GM12878 (cell line): ENCODE results near the gene ZBTB48. TPM values are rescaled to one million over a fixed set of nuclear protein-coding genes. Genes with fewer than 3 reads are reported as not detected.

Experiments used
- ATAC-seq: fragments of 200-7000 bp; cut with Tn5 transposase; 3 replicates; pipeline ENCODE4 v1.9.1; 2020; ENCODE audit warnings: mild to moderate bottlenecking, moderate library complexity
- BruUV-seq: library from RNA; stranded (reverse); fragments of 400-500 nt; replicated peaks from 2 replicates; lab custom pipeline; 2021; lab: Mats Ljungman, UMichigan
- CTCF ChIA-PET: fragments of 300-600 bp; sonication (Branson Sonifier 250); formaldehyde crosslinking; extraction: SDS; loops from one replicate; lab custom pipeline; 2021; ENCODE audit warnings: inconsistent platforms; lab: Yijun Ruan, JAX
- POLR2A ChIA-PET: fragments of 350-600 bp; formaldehyde crosslinking; extraction: SDS; loops from one replicate; lab custom pipeline; 2021; ENCODE audit warnings: inconsistent platforms; lab: Charles Lee
- RAD21 ChIA-PET: fragments of 300-600 bp; sonication (Branson Sonifier 250); formaldehyde crosslinking; loops from one replicate; lab custom pipeline; 2023; ENCODE audit warnings: antibody characterized with exemption; ENCODE audit not compliant: unreplicated experiment; lab: Charles Lee
- SMC1A ChIA-PET: fragments of 300-600 bp; sonication (Branson Sonifier 250); formaldehyde crosslinking; loops from one replicate; lab custom pipeline; 2023; ENCODE audit not compliant: unreplicated experiment, uncharacterized antibody; lab: Charles Lee
- DNase-seq: peaks from one replicate; pipeline ENCODE4 v3.0.0-alpha.2; 2011; ENCODE audit warnings: low read depth, low spot score
- FAIRE-seq: peaks from 3 replicates; lab custom pipeline; 2011; peaks lifted over from hg19 to GRCh38; lab: Jason Lieb, UNC
- H2AFZ ChIP-seq: 2 replicates; pipeline ENCODE4 v1.6.0; 2011; ENCODE audit warnings: low read depth, low read length, control low read depth; ENCODE audit not compliant: control insufficient read depth
- H3K27ac ChIP-seq: 2 replicates; pipeline ENCODE4 v1.5.1; 2011; ENCODE audit warnings: control low read depth; ENCODE audit not compliant: control insufficient read depth, insufficient read depth
- H3K27me3 ChIP-seq, 2 experiments: replicated peaks in 1 of 2; 2 replicates each; pipeline versions ENCODE4 v1.6.0 to v1.6.1; 2011; ENCODE audit warnings: low read length in 1 of 2; ENCODE audit not compliant: control insufficient read depth in 2 of 2, insufficient read depth in 2 of 2
- H3K36me3 ChIP-seq, 2 experiments: 2 replicates each; pipeline ENCODE4 v1.5.1; 2011; ENCODE audit warnings: low read length in 1 of 2; ENCODE audit not compliant: control insufficient read depth in 2 of 2, insufficient read depth in 2 of 2
- H3K4me1 ChIP-seq: 2 replicates; pipeline ENCODE4 v1.6.1; 2011; ENCODE audit warnings: mild to moderate bottlenecking, low read length, moderate library complexity, mixed read lengths; ENCODE audit not compliant: control insufficient read depth, insufficient read depth
- H3K4me2 ChIP-seq: 2 replicates; pipeline ENCODE4 v1.6.0; 2011; ENCODE audit warnings: control low read depth; ENCODE audit not compliant: control insufficient read depth, insufficient read depth
- H3K4me3 ChIP-seq: fragments of 200-600 bp; sonication (generic); 2 replicates; pipeline ENCODE4 v1.5.1; 2016
- H3K79me2 ChIP-seq: 2 replicates; pipeline ENCODE4 v1.6.0; 2011; ENCODE audit warnings: low read length; ENCODE audit not compliant: control insufficient read depth, insufficient read depth
- H3K9ac ChIP-seq: 2 replicates; pipeline ENCODE4 v1.8.0; 2011; ENCODE audit warnings: low read length, control low read depth, mixed read lengths; ENCODE audit not compliant: control insufficient read depth, insufficient read depth
- H3K9me3 ChIP-seq: replicated peaks from 3 replicates; pipeline ENCODE4 v1.5.1; 2011; ENCODE audit warnings: mild to moderate bottlenecking, low read length; ENCODE audit not compliant: control insufficient read depth, insufficient read depth
- H4K20me1 ChIP-seq: 2 replicates; pipeline ENCODE4 v1.6.0; 2011; ENCODE audit not compliant: control insufficient read depth, insufficient read depth
- EGR1 ChIP-seq, 2 experiments: IDR thresholded peaks; 1 replicate in 1 of 2; 2 replicates in 1 of 2; pipeline ENCODE4 v1.6.1; 2011 to 2012; ENCODE audit warnings: low read depth in 2 of 2, low read length in 2 of 2, borderline replicate concordance in 1 of 2, mild to moderate bottlenecking in 1 of 2, moderate library complexity in 1 of 2
- GABPA ChIP-seq: IDR thresholded peaks from 2 replicates; pipeline ENCODE4 v1.6.1; 2014; ENCODE audit warnings: antibody characterized with exemption, low read depth, mild to moderate bottlenecking, inconsistent platforms
- IKZF2 ChIP-seq, 2 experiments: fragments of 450-650 bp; IDR thresholded peaks; 2 replicates each; pipeline ENCODE4 v1.6.1; 2017; ENCODE audit warnings: mild to moderate bottlenecking in 2 of 2, moderate library complexity in 2 of 2
- KDM1A ChIP-seq: fragments of 200-600 bp; sonication (generic); IDR thresholded peaks from 2 replicates; pipeline ENCODE4 v1.6.1; 2016; ENCODE audit warnings: borderline replicate concordance
- LARP7 ChIP-seq: fragments of 450-650 bp; IDR thresholded peaks from 2 replicates; pipeline ENCODE4 v1.6.1; 2017; ENCODE audit warnings: mild to moderate bottlenecking
- NBN ChIP-seq: fragments of 450-650 bp; IDR thresholded peaks from 2 replicates; pipeline ENCODE4 v1.6.1; 2016
- NKRF ChIP-seq: fragments of 450-650 bp; conservative IDR thresholded peaks from 2 replicates; pipeline ENCODE4 v1.6.1; 2017; ENCODE audit warnings: mild to moderate bottlenecking, moderate library complexity
- PML ChIP-seq: IDR thresholded peaks from 2 replicates; pipeline ENCODE4 v1.6.1; 2012; ENCODE audit warnings: low read length, inconsistent platforms
- POLR2AphosphoS5 ChIP-seq: IDR thresholded peaks from 2 replicates; pipeline ENCODE4 v1.6.1; 2011; ENCODE audit warnings: mild to moderate bottlenecking, low read length, inconsistent platforms
- RB1 ChIP-seq: fragments of 450-650 bp; formaldehyde crosslinking; IDR thresholded peaks from 2 replicates; pipeline ENCODE4 v1.6.1; 2017; ENCODE audit warnings: mild to moderate bottlenecking, borderline replicate concordance
- SMAD1 ChIP-seq: fragments of 450-650 bp; IDR thresholded peaks from 2 replicates; pipeline ENCODE4 v1.6.1; 2018; ENCODE audit warnings: mild to moderate bottlenecking, low read depth; ENCODE audit not compliant: partially characterized antibody
- WGBS: methylation state at CpG from one replicate; pipeline ENCODE4 v1.1.6; 2016; ENCODE audit warnings: low lambda C conversion rate; ENCODE audit not compliant: insufficient replicate concordance, insufficient coverage; ENCODE audit errors: missing lambda C conversion rate; 5-methylcytosine and 5-hydroxymethylcytosine counted together
- in situ Hi-C: fragments of 300-500 bp; cut with MboI; formaldehyde crosslinking; loops from 9 replicates; pipeline ENCODE4 v1.14.3; 2018; ENCODE audit warnings: mixed read lengths
- intact Hi-C: fragments of 100-400 bp; cut with micrococcal nuclease; formaldehyde crosslinking; loops from one replicate; pipeline ENCODE4 v1.14.2; 2022; ENCODE audit not compliant: unreplicated experiment
- polyA plus RNA-seq, 11 experiments: library from polyadenylated mRNA; depleted of rRNA in 4 of 11; unstranded in 6 of 11; stranded (reverse) in 5 of 11; fragments of >200 nt; fragmentation: Nextera tagmentation in 4 of 11; fragmentation: Illumina TruSeq in 1 of 11; extraction: Ambion mirVana in 4 of 11; extraction: Trizol in 1 of 11; gene quantifications; 1 replicate in 1 of 11; 2 replicates in 10 of 11; pipeline versions ENCODE4 v1.2.1 to v1.2.3, GENCODE V29; 2011 to 2016; ENCODE audit warnings: inconsistent platforms in 2 of 11, missing spikeins in 2 of 11, low read depth in 1 of 11
- total RNA-seq, 4 experiments: library from RNA; depleted of rRNA in 3 of 4; stranded (reverse); fragments of >200 nt in 3 of 4; fragmentation: Illumina TruSeq in 1 of 4; extraction: Trizol in 1 of 4; gene quantifications; 2 replicates each; pipeline versions ENCODE4 v1.2.1 to v1.2.3, GENCODE V29; 2013 to 2021
- TF ChIP-seq, protein P1 (sequence below): fragments of 450-650 bp; formaldehyde crosslinking; IDR thresholded peaks from 2 replicates; pipeline ENCODE4 v1.4.0; 2022; ENCODE audit warnings: mild to moderate bottlenecking, moderate library complexity

ZBTB48 gene
- total and polyA plus RNA-seq, 10 of the 15 experiments (the other 5 are each of a cell fraction or from before 2014, with no cell fraction given): 1.00 to 25.3 (median 16.7) TPM

- no peak overlapping the region for H3K4me2 ChIP-seq
- TF ChIP-seq GABPA (no peak), NKRF (no peak), POLR2AphosphoS5 (no peak), NBN (no peak), LARP7 (no peak), IKZF2 (IDR thresholded peaks at IDR 0.05) (no peak), KDM1A (no peak), SMAD1 (no peak), RB1 (no peak), PML (no peak), EGR1 (IDR thresholded peaks at IDR 0.05; ENCODE audit: borderline replicate concordance in 1 of 2, low read depth in 2 of 2, low read length in 2 of 2) (no peak)
- TF ChIP-seq, protein P1, sequence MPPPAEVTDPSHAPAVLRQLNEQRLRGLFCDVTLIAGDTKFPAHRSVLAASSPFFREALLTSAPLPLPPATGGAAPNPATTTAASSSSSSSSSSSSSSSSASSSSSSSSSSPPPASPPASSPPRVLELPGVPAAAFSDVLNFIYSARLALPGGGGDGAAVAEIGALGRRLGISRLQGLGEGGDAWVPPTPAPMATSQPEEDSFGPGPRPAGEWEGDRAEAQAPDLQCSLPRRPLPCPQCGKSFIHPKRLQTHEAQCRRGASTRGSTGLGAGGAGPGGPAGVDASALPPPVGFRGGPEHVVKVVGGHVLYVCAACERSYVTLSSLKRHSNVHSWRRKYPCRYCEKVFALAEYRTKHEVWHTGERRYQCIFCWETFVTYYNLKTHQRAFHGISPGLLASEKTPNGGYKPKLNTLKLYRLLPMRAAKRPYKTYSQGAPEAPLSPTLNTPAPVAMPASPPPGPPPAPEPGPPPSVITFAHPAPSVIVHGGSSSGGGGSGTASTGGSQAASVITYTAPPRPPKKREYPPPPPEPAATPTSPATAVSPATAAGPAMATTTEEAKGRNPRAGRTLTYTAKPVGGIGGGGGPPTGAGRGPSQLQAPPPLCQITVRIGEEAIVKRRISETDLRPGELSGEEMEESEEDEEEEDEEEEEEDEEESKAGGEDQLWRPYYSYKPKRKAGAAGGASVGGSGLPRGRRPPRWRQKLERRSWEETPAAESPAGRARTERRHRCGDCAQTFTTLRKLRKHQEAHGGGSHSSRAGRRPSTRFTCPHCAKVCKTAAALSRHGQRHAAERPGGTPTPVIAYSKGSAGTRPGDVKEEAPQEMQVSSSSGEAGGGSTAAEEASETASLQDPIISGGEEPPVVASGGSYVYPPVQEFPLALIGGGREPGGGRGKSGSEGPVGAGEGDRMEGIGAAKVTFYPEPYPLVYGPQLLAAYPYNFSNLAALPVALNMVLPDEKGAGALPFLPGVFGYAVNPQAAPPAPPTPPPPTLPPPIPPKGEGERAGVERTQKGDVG: no peak
- in situ Hi-C loops (no loop called here), intact Hi-C loops (no loop called here)
- H3K27ac ChIP-seq: no peak overlapping the region
- BruUV-seq: no TSS peak
- WGBS: 84% methylated on average over 6 of the region's 6 CpGs
- SMC1A ChIA-PET: no interaction called here
- H3K4me3 ChIP-seq: no peak overlapping the region
- H3K9ac ChIP-seq: no peak overlapping the region
- no peaks in the 10 kb centered on the region for H3K79me2 ChIP-seq
- POLR2A ChIA-PET: no interaction called here
- DNase-seq: no peak
- peaks cover 15 to 25% of the 10 kb centered on the region in 2 experiments for H3K36me3 ChIP-seq
- no peak for FAIRE-seq
- no peaks in the 10 kb centered on the region for H3K4me1 ChIP-seq
- H3K9me3 ChIP-seq: no peaks in the 10 kb centered on the region
- H3K27me3 ChIP-seq: no peaks in the 10 kb centered on the region
- CTCF ChIA-PET: interaction anchor here (0.5 kb wide), 1 partner anchor 43 kb away, joined by 3 read pairs; no protein-coding TSS in a partner anchor
- no peak for ATAC-seq
- RAD21 ChIA-PET: no interaction called here
- H4K20me1 ChIP-seq: no peaks in the 10 kb centered on the region
- H2AFZ ChIP-seq: no peak overlapping the region
Observed at GRCh38 chr1:6591644-6592043, 11.8 kb downstream of the ZBTB48 start.
